ENCODE measurements around the gene LHFPL3. TPM values are rescaled to one million over a fixed set of nuclear protein-coding genes. Genes with fewer than 3 reads are reported as not detected.

LHFPL3 gene
- total RNA-seq, 1 experiment from 2014 or later = 0.83 TPM

GRCh38 chr7:104643587-104644217 is 315.3 kb downstream of the LHFPL3 start:
- Mint-ChIP-seq H3K27me3 (ENCODE audit: low read depth) (no peaks in the 10 kb centered on the region), H3K9me3 (no peaks in the 10 kb centered on the region), H3K4me1 (peaks cover 5% of the 10 kb centered on the region; the same call in 1 of the 2 replicates), H3K4me3 (no peak overlapping the region), H3K27ac (no peak overlapping the region), H3K36me3 (no peaks in the 10 kb centered on the region)
- POLR2A ChIA-PET = interaction anchor here (1.5 kb wide), 1 partner anchor 21 kb away, joined by 4 read pairs; no protein-coding TSS in a partner anchor
- CTCF ChIA-PET = interaction anchor here (0.5 to 2.9 kb wide), 32 partner anchors 9 to 412 kb away, joined by 3 to 42 read pairs (median 4); no protein-coding TSS in a partner anchor
- DNase-seq (ENCODE audit: low spot score) (peak; percentile 26), ATAC-seq (peak; percentile 69)
- no peak for TF ChIP-seq MLX (CRISPR knock-in tag; IDR thresholded peaks at IDR 0.05)
- TF ChIP-seq CTCF (IDR thresholded peaks at IDR 0.05) = peak; percentile 46; the same call in 1 of the 2 replicates

GRCh38 chr7:104650991-104651640 is 322.7 kb downstream of the LHFPL3 start:
- Mint-ChIP-seq H3K27ac (no peak overlapping the region), H3K4me1 (peaks cover 8% of the 10 kb centered on the region), H3K9me3 (no peaks in the 10 kb centered on the region), H3K27me3 (ENCODE audit: low read depth) (no peaks in the 10 kb centered on the region), H3K36me3 (no peaks in the 10 kb centered on the region), H3K4me3 (no peak overlapping the region)
- no peak for DNase-seq (ENCODE audit: low spot score)
- CTCF ChIA-PET = no interaction called here
- TF ChIP-seq MXD4 (CRISPR knock-in tag; IDR thresholded peaks at IDR 0.05; ENCODE audit: borderline replicate concordance) (no peak), ZNF317 (CRISPR knock-in tag; IDR thresholded peaks at IDR 0.05; ENCODE audit: borderline replicate concordance, low read depth) (no peak), ATF2 (CRISPR knock-in tag; IDR thresholded peaks at IDR 0.05; ENCODE audit: borderline replicate concordance, low read depth) (no peak), KAT7 (CRISPR knock-in tag; IDR thresholded peaks at IDR 0.05; ENCODE audit: borderline replicate concordance) (no peak), GABPB1 (CRISPR knock-in tag; IDR thresholded peaks at IDR 0.05) (no peak), ARID4B (CRISPR knock-in tag; IDR thresholded peaks at IDR 0.05; ENCODE audit: borderline replicate concordance) (no peak), NFYB (CRISPR knock-in tag; conservative IDR thresholded peaks at IDR 0.05; ENCODE audit: low read depth) (no peak), PRDM15 (CRISPR knock-in tag; IDR thresholded peaks at IDR 0.05) (no peak), NR3C1 (CRISPR knock-in tag; conservative IDR thresholded peaks at IDR 0.05; ENCODE audit: low read depth) (no peak), ZSCAN18 (CRISPR knock-in tag; IDR thresholded peaks at IDR 0.05) (no peak), ZNF232 (CRISPR knock-in tag; IDR thresholded peaks at IDR 0.05) (no peak), E2F1 (CRISPR knock-in tag; IDR thresholded peaks at IDR 0.05) (no peak), ZNF138 (CRISPR knock-in tag; conservative IDR thresholded peaks at IDR 0.05) (no peak), GTF2I (CRISPR knock-in tag; conservative IDR thresholded peaks at IDR 0.05) (no peak)
- no peak for ATAC-seq
- POLR2A ChIA-PET = no interaction called here

All from WTC11 (cell line).